ENCODE measurements around the gene DGKI. TPM values are rescaled to one million over a fixed set of nuclear protein-coding genes. Genes with fewer than 3 reads are reported as not detected.

Gene DGKI
- total RNA-seq, 1 experiment from 2014 or later = 0.29 TPM

DNA sequence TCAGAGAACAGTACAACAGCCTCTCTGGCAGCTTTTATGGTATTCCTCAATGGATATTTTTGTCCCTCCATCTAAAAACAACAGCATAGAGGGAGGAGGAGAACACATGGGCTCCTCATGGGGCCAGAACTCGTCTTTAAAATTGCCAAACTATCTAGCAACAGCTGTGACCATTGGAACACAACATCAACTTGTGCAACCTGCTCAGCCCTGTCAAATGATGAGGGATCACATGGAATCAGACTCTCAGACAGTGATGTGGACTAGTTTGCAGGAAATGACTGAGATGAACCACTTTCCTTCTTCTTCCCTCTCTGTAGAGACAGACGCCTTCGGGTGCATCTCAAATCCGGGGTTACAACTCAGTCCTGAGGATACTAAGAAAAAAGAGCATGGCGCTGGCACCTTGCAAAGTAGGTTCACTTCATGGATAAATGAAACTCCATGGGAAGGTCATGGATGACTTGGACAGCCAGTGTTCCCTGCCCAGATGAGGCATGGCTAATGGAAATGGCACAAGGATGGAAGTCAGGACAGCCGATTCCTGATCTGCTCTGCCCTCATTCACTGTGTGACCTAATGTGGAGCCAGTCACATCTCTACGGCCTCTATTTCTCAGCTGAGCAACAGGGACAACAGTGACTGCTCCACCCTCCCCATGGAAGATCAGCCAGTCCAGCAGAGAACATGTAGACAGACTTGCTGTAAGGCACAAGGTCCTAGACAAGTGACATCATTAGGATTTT lies 24.6 kb upstream of the DGKI start:
- no peak for DNase-seq (ENCODE audit: low spot score)

DNA sequence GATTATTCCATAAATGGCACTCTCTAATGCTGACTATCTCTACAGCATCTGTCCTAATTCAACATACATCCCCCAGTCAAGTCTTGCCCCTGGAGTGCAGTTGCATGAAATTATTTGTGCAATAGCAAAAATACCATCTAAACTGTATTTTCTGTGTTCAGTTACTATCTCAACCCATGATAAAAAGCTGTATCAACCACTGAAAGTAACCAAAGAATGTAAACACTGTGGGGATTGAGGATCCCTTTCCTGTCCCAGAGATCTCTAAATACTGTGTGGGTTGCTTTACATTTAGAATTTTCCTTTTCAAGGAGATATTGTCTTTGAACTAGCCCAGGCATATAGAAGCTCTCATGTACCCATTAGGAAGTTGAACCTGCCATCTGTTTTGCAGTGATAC lies 23.9 kb upstream of the DGKI start:
- no peak for DNase-seq (ENCODE audit: low spot score)

DNA sequence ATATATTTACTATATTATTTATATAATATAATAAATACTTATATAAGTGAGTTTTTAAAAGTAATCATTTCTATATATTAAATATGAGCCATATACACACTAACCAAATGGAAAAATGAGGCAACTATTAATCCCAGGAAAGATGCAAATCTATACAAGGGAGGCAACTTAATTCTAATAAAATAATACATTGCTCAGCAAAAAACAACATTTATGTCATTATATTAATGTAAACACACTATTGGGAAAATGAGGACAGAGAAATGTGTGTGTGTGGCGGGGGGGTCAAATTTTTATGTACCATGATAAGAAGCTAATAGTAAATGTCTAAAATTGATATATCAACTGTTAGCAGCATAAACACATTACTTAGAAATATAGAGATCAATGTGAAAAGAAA lies 23.3 kb upstream of the DGKI start:
- DNase-seq (ENCODE audit: low spot score) = no peak

DNA sequence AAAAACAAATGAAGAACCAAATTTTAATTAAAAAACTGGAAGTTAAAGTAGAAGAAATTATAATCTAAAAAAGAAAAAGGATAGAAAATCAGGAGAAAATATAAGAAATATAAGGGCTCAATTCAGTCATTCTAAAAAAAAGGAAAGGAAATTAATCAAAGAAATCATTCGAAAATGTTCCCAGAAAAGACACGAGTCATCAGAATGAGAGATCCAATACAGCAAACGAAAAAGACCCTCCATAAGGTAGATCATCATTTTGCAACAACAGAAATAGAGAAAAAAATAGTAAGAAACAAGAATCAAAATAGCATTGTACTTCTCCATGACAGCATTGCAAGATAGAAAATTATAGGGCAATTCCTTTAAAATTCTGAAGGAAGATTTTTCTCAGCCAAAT lies 22.5 kb upstream of the DGKI start:
- DNase-seq (ENCODE audit: low spot score) = no peak

DNA sequence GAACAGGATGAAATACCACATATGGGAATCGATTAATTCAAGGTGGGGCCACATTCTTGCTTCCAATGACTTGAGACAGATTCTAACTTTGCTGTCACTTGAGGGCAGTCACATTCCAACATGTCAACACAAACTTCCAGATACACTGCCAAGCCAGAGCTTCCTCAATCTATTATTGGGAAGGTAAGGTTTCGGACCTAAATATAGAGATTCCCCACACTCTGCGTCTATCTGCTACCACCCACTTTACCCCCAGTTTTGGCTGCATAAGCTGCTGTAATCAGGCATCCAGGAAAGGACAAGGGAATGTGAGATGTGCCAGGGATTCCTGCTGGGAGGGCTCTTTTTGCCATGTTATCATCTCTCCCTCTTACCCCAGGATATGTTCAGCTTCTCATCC lies 20.5 kb upstream of the DGKI start:
- DNase-seq (ENCODE audit: low spot score) = no peak

DNA sequence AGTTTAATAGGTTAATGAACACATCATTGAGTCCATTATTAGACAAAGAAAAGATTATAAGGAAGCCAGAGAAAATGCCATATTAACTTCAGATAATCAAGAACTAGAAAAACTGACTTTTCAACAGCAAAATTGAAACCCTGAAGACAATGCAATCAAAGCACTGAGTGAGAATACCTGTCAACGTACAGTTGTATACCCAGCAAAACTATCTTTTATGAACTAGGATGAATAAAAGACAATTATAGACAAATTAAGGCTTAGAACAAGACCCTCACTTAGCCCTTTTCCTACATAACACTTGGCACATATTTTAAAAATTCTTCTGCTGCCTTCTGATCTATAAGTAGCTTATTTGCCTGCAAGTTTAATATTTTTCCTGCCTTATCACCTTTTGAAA lies 19.0 kb upstream of the DGKI start:
- no peak for DNase-seq (ENCODE audit: low spot score)

DNA sequence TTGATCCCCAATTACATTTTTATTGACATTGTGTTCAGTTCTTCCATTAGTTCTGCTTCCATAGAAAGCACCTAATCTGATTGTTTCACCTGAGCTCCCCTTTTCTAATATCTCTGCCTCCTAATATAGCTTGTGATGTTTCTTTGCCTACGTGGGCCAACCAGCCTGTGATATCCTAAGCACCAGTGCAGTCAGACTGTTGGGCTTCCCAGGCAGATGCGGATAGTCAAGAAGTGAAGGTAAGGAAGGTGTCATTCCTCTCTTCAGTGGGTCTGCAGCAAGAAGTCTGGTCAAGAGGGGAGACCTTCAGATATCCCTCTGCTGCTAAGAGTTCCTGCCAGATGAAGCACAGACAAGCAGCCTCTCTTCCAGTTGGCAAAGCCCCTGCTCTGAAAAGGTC lies 16.2 kb upstream of the DGKI start:
- no peak for DNase-seq (ENCODE audit: low spot score)

DNA sequence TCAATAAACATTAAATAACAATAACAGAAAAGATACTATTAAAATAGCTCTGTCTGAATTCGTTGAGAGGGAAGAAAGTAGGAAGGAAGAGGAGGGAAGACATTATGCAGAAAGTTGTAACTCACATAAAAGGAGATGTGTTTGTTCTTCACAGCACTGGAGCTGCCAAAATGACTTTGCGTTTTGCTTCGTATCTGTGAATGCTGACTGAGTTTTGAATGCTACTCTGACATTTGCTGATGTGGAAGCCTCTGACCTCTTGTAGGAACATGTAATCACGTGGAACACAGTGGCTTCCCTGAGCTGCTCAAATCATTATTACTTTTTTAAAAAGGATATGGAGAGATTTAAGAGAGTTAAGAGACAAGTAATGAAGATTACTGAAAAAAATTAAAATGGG lies 15.6 kb upstream of the DGKI start:
- DNase-seq (ENCODE audit: low spot score) = no peak

DNA sequence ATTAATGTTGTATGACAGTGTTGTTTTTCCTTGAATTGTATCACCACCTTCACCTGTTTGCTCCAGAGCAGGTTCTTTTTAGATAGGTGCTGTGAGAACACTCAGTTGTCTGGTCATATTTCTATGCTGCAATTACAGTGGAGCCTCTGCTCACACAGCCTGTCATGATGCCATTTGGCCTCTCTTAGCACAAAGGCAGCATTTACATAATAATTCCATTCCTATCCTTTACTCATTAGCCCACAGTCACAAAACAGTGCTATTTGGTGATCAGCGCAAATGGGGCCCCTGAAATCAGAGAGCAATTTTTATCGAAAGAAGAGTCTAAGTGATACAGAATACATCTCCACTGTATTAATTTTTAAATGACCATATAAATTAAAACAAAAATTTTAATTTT lies 13.8 kb upstream of the DGKI start:
- DNase-seq (ENCODE audit: low spot score) = no peak

DNA sequence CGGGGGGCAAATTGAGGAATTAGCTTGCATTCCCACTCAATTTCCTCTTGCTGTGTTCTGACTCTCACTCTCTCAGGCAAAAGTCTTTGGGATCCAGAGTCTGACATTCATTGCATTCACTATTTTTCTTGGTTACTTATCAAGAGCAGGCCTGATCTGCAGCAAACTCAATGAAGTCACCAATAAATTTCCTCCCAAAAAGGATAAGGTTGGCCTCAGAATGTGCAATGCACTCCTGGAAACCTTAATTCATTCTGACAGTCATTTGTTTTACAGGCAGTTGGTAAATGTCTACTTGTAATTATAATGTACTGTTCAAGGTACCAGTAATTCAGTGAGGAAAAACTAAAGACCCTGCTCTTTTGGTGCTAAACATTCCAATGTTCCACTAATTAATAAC lies 6.3 kb upstream of the DGKI start:
- DNase-seq (ENCODE audit: low spot score) = no peak

DNA sequence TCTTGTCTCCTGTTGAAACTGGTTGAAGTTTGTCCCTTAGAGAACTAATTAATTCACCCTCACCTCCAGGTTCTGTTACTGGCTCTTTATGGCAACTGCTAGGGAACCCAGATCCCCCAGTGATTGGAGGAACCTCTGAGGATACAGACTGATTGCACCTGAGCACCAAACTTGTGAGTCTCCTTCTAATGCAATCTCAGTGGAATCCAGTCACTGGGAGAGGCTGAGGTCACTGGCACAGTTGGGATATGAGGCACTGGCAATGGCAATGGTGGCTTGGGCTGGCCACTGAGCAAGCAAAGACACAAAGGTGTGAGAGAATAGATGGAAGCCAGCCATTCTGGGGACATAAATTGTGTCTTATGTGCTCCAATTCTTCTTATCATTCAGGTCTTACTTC lies 5.3 kb upstream of the DGKI start:
- no peak for DNase-seq (ENCODE audit: low spot score)

DNA sequence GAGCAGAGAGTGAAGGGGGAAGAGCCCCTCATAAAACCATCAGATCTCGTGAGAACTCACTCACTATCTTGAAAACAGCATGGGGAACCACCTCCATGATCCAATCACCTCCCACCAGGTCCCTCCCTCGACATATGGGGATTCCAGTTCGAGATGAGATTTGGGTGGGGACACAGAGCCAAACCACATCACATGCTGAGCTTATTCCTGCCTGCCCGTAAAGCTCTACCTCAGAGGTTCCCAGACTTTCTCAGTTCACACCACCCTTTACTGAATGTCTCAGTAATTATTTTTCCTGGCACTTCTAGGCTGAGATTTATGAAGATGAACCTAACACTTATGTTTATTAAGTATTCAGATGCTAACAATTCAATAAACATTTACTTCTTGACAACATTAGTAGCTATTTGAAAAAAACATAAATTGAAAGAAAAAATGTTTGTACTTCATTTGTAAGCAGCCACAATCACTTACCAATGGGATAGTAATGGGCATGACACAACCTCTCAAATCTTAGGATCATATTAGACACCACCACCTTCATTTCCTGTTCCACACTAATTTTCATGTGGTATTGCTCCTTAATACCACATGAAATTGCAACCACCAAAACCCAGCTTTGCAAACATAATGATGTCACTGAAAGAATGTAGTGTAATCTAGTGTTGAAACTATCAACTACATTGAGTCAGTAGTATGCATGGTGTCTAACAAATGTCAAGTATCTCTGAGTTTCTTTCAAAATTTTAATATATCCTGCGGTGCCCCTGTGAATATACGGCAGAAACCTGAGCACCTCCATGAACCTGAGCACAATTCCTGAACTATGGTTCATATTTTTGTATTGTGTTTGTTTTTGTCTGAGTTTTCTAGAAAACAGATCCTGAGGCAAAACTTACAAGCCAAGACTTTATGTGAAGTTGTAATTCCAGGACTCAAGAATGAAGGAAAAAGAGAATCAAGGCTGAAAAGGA lies 4.5 kb upstream of the DGKI start:
- no peak for DNase-seq (ENCODE audit: low spot score)

DNA sequence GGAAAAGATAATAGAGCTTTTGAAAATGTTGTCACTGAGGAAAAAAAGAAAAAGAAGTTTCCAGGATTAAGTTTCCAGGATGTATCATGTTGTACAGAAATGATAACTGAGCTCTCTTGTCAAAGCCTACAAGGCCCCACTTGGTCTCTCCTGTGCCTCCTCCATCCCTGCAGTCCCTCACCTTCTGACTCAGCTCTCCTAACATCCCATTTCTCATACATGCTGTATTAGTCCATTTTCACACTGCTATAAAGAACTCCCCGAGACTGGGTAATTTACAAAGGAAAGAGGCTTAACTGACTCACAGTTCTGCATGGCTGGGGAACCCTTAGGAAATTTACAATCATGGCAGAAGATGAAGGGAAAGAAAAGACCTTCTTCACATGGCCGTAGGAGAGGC lies 3.8 kb upstream of the DGKI start:
- no peak for DNase-seq (ENCODE audit: low spot score)

DNA sequence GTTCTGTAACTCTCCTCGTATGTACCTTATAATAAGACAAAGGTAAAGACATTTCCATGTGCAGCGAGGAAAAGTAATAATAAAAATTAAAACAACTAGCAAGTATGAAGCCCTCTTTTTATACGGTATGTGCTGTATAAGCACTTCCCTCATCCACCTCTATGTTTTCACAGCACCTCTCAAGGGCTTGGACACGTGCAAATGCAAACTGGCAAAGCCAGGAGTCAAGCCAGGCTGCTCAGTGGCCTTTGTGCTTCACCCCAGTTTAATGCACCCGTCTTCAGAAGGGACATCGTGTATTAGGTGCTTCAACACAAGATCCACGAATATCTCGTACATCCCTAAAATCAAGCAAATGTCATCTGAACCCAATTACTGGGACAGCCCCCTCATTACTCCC lies 1.3 kb upstream of the DGKI start:
- no peak for DNase-seq (ENCODE audit: low spot score)

DNA sequence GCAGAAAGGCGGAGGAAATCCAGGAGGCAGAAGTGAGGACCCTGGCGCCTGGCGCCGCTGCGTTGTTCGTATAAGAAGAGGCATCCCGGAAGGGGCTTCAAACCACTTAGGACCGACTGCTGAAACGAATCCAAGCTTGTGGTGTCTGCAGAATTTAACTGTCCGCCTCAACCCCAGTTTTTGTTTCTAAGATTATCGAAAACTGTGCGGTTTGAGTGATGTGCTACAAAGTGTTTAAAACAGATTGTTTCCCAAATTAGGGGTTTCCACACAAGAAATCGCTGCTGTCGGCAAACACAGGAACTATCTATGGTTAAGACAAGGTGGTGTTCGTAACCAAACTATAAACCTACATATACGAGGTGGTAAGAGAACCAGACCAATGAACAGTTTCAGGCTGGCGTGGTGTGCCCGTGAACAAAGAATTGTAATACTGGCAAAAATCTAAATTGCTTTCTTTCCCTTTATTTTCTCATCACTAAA lies 835 bp upstream of the DGKI start:
- DNase-seq (ENCODE audit: low spot score) = no peak

DNA sequence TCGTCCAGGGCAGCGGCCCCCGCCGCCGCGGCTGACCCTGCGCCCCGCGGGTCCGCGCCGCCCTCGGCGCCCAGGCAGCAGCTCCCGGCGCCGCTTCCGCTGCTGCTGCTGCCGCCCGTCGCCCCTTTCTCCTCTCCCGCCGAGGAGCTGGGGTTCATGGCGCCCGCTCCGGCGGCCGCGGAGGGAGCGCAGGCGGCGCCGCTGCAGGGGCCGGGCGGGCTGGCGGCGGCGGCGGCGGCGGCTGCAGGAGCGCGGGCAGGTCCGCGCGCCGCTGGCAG lies 286 bp downstream of the DGKI start:
- no peak for DNase-seq (ENCODE audit: low spot score)

DNA sequence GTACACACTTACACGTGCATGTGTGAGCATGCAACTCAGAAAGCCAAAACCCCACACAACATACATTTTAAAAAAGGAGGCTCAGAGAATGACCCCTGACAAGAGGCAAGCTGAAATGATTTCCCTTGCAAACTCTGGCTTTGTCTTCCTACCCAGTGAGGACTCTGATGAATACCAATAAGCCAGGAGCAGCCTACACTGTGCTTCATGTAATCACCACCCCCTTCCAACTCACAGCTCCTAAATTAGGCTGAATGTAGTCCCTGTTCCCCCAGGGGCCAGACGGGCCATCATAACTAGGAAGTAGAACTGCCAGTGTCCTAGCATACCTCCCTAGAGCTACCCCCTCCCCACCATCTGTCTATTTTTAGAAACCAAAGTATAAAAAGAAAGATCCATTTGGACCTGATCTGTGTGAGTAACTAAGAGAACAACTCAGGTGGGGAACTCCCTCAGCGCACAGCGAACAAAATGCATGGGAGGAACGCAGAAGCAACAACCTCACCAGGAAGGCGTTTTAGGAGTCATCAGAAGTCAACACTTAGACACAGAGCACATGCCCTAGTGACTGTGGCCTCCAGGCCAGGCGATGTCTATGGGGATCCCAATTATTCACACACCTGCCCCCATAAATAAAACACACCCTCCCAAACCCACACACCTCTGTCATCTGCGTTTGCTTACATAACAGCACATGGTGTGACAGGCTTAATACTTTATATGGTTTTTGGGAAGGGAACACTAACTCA lies 1.9 kb downstream of the DGKI start:
- no peak for DNase-seq (ENCODE audit: low spot score)

DNA sequence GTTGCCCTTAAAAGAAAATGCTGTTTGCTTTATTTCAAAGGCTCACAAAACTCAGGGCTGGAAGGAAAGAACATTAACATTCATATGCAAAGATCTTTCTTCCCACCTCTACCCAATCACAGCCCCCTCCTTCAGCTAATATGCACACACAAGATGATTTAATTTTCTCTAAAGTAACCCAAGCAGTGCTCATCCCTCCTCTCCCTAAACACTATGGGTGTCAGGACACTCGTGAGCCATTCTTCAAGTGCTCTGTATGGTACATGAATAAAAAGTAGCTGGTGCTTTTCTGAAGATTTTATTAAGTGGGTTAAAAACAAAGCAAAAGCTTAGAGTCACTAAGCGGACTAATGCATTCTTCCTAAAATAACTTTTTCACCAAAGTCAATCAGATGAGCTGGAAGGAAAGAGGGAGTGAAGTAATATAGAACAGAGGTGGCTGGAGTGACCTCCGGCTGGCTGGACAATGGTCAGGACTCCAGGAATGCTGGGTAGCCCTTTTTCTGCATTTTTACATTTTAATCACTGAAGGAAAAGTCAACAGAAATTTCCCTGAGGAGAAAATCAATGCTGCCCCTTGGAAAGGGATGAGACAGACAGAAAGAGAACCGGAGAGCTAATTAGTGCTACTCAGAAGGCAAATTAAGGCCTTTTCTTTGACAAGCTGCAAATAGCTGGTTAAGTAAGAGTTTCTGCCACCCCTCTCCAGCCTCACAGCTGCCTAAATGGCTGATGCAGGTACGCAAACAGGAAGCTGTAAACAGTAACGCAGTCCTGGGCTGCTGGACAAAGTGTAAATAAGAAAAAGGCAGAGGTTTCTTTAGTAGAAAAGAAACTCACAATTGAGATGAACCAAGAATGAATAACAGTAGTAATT lies 6.6 kb downstream of the DGKI start:
- DNase-seq (ENCODE audit: low spot score) = no peak

DNA sequence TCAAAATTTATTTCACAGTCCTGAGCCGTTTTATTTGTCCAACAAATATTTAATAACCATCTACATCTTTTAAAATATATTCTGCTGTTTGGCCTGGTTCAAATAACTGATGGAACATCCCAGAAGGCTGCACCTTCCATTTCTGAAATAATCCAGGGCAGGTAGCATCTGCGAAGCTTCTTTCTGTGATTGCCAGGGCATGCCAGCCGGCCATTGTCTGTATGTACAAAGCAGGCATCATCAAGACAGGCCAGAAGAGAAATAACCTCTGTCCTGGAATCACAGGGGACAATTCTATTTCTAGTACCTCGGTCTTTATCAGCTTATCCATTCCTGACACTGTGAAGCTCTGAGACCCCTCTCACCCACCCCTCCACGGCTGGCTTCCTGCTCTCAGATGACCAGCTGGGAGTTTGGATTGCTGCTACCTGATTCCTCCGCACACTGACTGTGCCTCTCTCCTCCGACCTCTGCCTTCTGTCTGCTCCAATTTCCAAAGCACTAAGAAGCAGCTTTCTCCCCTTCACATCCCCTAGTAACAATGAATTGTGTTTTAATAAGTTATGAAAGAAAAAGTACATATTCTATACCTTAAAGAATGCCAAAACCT lies 8.0 kb downstream of the DGKI start:
- no peak for DNase-seq (ENCODE audit: low spot score)

DNA sequence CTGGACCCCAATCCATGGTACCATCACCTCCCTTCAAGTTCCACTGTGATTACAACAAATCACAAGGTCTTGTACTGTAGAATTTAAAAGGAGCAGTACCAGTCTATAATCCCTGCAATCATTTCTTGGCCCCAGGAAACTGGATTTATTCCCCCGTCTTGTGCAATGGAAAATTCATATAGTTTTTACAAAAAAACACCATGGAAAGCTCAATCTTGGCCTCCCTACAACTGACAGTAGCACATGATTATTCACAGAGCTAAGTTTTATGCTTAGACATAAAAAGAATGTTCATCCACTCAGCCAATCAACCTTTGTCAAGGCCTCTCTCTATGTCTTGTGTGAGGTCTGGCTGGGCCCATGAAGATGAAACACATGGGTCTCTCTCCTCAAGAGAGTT lies 10.2 kb downstream of the DGKI start:
- no peak for DNase-seq (ENCODE audit: low spot score)

DNA sequence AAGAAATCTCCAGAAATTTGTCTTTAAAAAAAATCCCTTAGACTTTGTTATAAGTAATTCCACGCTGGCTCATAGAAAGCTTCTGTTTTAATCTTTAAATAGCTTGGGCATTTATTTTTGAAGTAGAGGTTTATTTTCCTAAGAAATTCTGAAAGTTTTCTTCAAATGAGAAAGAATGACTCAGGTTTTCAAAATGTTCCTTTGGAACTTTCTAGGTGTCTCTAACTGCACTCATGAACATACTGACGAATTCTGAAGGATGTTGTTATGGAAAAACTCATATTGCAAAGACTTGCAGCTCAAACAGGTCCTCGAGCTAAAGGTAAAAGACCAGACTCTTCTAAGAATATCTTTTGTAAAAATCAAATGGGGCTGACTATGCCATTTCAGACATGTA lies 10.7 kb downstream of the DGKI start:
- no peak for DNase-seq (ENCODE audit: low spot score)
